Left colon (tissue), 2 donors: ENCODE data around the gene HMG20B. TPM values are rescaled to one million over a fixed set of nuclear protein-coding genes. Genes with fewer than 3 reads are reported as not detected.
"Not testable (repeated sequence)": the region's sequence is repeated elsewhere in the genome, so short reads cannot be mapped to it uniquely, and the experiment has no call there.

ENCODE experiments used
- ATAC-seq: fragments of 200-7000 bp; cut with Tn5 transposase; one replicate; pipeline ENCODE4 v1.9.1; 2020; ENCODE audit warnings: mild to moderate bottlenecking, moderate library complexity
- DNase-seq, 2 donors: peaks; one replicate each; pipeline ENCODE4 v3.0.0-alpha.2; 2020
- intact Hi-C, 2 donors: fragments of 100-400 bp; cut with DNase I in 1 of 2; cut with micrococcal nuclease in 1 of 2; formaldehyde crosslinking; loops; one replicate each; pipeline versions ENCODE4 v1.11.2 to v1.14.0; 2022; cut with DNase I, micrococcal nuclease
- long read RNA-seq: library from polyadenylated mRNA; unstranded; transcript quantifications from one replicate; pipeline ENCODE4 v2.0.0, GENCODE V29; 2021
- total RNA-seq, 2 donors: library from RNA; stranded (reverse); fragmentation: NEBNext Ultra II Directional; extraction: Animal tissue kit (Norgen Biotek cat#: 25700); gene quantifications; one replicate each; pipeline ENCODE4 v1.2.1, GENCODE V29; 2021
- donor health status: DM: no; HTN: no; CAD: no.
- donor health status: DM: yes; HTN: yes; CAD: no.

The HMG20B gene
- total RNA-seq, result 10 to 100 TPM; 85.6 to 88.2 TPM
- long read RNA-seq, transcript HMG20B-202 (10 exons, 1,596 nt), result major isoform, 171 of 217 reads
- long read RNA-seq, partial matches to known transcripts, result 27 of 217 reads
- long read RNA-seq, other reads (novel, unspliced or antisense), result 19 of 217 reads

DNA sequence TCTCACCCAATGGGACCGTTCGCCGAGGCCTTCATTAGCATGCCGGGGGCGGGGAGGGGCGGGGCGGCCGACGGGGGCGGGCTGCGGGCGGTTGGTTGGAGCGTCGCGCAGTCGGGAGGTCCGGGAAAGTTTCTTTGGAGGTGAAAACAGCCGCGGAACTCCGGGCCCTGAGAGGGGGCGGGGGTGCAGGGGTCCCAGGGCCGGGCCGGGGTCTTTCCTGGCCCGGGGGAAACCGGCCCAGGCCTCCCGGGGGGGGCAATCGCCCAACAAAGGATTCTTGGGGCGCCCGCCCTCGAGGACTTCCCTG is at the start of gene HMG20B:
Gene HMG20B (plus strand): TSS at position 90 of the 307 bp plus-strand sequence. CDS start 366 bp downstream, outside the sequence.
- intact Hi-C loops, result no loop called here
- DNase-seq (no peak), ATAC-seq (no peak)

DNA sequence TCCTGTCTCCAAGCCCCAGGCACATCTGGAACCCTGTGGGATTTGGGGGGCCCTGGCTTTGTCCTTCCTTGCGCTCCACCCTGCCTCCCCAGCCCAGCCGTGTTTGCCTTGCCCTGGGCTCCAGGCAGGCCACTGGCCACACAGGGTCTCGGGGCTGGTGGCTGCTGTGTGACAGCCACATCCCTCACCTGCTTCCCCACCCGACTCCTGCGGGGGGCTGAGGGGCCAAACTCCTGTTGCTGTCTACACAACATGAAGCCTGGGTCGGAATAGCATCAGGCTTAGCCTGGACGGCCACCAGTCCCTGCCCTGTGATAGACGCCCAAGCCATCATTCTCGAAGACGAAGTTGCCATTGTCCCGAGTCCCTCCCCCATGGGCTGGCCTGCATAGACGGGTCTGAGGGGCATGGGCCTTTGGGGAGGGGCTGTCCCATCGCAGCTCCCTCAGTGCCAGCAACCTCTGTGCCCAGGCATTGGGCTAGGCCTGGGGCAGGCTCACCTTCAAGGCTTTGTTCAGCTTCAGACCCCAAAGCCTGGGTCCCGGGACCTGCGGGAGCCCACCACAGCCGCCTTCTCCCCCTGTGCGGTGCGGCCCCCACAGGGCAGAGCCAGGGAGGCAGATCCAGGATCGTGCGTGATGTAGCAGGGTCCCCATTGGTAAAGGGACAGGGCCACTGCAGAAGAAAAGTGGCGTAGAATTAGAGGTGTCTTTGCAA is 49.2 kb upstream of the HMG20B start:
- DNase-seq, result no peak
- ATAC-seq, result no peak
- intact Hi-C loops, result no loop called here

DNA sequence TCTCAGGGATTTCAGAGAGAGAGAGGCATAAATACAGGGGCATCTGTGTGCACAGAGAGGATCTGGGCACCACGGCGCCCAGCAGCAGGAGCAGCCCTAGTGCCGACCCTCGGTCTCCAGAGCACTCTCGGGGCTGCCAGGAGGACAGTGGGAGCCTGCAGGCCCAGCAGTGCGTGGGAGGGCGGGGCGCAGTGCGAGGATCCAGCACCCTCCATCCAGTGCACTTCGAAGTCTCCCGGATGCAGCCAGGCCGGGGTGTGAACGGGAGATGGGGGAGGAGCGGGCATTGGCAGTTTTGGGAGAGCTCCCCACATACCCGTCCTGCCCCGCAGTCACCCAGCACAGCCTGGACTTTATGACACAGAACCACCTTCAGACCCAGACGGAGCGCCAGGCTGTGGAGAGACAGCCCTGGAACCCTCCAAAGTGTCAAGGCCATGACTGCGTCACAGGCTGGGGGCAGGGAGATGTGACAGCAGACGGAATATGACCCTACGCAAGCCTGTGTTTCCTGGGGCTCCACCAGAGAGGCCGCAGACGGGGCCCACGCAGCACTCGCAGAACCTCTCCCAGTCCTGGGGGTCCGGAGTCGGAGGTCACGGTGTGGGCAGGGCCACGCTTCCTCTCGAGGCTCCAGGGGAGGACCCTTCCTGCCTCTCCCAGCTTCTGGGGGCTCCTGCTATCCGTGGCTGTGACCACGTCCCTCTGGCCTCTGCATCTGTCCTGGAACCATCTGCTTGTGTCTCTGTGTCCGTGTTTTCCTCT is 48.5 kb upstream of the HMG20B start:
- DNase-seq, result no peak
- ATAC-seq, result no peak
- intact Hi-C loops, result no loop called here

DNA sequence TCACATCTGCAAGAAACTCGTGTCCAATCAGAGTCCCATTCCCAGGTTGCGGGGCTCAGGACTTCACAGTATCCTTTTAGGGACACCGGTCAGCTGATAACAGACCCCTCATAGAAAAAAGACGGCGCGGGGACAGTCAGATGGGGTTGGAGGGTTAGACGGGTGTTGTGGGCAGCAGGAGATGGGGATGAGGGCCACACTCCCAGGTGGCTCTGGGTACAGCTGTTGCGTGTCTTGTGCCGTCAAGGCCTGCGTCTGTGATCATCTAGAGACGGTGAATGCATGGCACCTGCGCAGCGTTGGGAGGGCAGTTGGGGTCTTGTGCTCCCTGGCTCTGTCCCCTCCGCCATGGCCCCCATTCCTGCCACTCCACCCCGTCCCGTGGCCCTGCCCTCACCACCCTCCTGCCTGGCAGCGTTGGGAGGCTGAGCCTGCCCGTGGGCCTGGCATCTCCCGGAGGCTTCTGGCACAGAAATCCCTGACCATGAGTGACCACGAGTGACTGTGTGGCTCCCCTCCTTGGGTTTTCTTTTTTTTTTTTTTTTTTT is 47.8 kb upstream of the HMG20B start:
- intact Hi-C loops, result no loop called here
- ATAC-seq (no peak), DNase-seq (no peak)

DNA sequence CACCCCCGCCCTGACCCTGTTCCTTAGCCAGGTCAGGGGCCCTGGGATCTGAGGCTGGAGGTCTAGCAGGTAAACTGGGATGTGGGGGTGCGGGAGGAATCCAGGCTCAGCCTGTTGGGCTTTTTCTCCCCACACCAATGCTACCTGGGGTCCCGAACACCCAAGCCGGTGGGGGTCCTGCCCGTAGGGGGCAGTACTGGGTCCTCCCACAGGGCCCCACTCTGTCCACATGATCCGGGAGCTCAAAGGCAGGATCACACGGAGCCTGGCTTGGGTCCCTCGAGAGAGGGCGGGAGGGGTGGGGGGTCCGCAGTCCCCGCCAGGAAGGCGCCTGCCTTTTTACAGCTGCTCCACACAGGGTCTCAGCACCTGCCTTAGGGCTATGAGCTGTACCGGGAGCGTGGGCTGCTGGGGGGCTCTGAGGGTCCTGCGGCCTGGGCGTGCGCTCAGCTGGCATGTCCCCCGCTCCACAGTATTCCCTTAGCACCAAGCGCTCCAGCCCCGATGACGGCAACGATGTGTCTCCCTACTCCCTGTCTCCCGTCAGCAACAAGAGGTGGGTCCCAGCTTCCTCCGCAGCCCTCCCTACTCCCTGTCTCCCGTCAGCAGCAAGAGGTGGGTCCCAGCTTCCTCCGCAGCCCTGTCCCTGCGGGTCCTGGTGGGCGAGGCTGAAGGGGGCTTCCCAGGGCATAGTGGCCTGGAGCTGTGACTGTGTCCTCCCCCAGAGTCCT is 46.1 kb upstream of the HMG20B start:
- intact Hi-C loops, result no loop called here
- ATAC-seq (no peak), DNase-seq (no peak)

DNA sequence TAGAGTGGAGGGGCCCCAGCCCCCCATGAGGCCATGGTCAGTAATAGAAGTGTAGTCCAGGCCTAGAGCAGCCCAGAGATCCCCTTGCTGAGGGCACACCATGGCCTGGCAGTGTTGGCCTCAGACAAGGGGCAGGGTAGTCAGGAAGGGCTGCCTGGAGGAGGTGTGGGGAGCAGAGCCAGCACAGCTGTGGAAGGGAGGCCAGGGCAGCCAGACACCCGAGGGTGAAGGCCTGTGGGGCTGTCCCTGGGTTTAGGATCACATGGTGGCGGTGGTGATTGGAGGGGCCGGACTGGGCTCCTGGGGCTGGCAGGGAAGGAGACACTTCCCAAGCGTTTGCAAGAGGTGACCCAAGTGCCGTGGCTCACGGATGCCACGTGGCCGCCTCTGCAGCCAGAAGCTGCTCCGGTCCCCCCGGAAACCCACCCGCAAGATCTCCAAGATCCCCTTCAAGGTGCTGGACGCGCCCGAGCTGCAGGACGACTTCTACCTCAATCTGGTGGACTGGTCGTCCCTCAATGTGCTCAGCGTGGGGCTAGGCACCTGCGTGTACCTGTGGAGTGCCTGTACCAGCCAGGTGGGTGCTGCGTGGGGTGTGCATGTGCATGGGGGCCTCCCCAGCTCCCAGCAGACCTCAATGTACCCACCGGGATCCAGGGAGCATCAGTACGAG is 45.4 kb upstream of the HMG20B start:
- ATAC-seq (no peak), DNase-seq (no peak)
- intact Hi-C loops, result no loop called here

DNA sequence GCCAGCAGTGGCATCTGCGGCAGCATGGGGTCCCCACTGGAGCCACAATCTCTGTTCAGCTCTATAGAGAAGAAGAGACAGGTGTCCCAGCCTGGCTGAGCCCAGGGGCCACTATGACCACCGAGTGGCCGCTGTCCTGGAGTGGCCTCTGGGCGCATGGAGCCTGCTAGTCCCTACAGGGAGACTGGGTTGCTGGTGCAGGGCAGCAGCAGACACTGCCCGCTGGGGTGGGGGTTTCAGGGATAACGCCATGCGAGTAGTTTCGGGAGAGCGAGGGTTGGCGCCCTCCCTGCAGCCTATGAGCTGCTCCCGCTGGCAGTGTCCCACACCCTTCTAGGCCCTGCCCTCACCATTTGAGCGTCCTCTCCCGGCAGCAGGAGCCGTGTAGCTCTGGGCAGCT is 44.7 kb upstream of the HMG20B start:
- DNase-seq (no peak), ATAC-seq (no peak)
- intact Hi-C loops, result no loop called here

DNA sequence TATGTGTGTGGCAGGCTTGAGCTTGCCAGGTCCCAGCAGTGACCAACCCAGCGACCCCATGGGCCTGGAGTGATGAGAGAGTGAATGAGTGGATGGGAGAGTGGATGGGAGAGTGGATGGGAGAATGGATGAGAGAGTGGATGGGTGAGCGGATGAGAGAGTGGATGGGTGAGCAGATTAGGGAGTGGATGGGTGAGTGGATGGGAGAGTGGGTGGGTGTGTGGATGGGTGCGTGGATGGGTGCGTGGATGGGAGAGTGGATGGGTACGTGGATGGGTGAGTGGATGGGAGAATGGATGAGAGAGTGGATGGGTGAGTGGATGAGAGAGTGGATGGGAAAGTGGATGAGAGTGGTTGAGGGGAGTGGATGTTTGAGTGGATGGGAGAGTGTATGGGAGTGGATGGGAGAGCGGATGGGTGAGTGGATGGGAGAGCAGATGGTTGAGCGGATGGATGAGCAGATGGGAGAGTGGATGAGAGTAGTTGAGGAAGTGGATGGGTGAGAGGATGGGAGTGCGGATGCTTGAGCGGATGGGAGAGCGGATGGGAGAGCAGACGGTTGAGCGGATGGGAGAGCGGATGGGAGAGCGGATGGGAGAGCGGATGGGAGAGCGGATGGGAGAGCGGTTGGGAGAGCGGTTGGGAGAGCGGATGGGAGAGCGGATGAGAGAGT is 44.1 kb upstream of the HMG20B start:
- ATAC-seq (no peak), DNase-seq (no peak)
- intact Hi-C loops, result no loop called here

DNA sequence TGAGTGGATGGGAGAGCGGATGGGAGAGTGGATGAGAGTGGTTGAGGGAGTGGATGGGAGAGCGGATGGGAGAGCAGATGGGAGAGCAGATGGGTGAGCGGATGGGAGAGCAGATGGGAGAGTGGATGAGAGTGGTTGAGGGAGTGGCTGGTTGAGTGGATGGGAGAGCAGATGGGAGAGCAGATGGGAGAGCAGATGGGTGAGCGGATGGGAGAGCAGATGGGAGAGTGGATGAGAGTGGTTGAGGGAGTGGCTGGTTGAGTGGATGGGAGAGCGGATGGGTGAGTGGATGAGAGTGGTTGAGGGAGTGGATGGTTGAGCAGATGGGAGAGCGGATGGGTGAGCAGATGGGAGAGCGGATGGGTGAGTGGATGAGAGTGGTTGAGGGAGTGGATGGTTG is 43.4 kb upstream of the HMG20B start:
- intact Hi-C loops, DNase-seq, ATAC-seq: not testable (repeated sequence)

DNA sequence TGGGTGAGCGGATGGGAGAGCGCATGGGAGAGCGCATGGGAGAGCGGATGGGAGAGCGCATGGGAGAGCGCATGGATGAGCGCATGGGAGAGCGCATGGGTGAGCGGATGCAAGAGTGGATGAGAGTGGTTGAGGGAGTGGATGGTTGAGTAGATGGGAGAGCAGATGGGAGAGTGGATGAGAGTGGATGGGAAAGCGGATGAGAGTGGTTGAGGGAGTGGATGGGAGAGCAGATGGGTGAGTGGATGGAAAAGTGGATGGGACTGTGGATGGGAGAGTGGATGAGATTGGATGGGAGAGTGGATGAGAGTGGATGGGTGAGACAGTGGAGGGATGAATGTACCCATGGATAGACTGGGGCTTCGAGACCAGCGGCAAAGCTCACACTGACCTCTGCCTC is 42.4 kb upstream of the HMG20B start:
- ATAC-seq (no peak), DNase-seq (no peak)
- intact Hi-C loops, result no loop called here

DNA sequence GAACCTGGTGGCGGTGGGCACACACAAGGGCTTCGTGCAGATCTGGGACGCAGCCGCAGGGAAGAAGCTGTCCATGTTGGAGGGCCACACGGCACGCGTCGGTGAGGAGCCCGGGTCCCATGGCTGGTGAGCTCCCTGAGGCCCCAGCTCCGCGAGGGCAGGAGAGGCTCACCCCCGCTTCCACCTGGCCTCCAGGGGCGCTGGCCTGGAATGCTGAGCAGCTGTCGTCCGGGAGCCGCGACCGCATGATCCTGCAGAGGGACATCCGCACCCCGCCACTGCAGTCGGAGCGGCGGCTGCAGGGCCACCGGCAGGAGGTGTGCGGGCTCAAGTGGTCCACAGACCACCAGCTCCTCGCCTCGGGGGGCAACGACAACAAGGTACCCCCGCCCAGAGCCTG is 41.0 kb upstream of the HMG20B start:
- ATAC-seq (no peak), DNase-seq (no peak)
- intact Hi-C loops, result no loop called here

DNA sequence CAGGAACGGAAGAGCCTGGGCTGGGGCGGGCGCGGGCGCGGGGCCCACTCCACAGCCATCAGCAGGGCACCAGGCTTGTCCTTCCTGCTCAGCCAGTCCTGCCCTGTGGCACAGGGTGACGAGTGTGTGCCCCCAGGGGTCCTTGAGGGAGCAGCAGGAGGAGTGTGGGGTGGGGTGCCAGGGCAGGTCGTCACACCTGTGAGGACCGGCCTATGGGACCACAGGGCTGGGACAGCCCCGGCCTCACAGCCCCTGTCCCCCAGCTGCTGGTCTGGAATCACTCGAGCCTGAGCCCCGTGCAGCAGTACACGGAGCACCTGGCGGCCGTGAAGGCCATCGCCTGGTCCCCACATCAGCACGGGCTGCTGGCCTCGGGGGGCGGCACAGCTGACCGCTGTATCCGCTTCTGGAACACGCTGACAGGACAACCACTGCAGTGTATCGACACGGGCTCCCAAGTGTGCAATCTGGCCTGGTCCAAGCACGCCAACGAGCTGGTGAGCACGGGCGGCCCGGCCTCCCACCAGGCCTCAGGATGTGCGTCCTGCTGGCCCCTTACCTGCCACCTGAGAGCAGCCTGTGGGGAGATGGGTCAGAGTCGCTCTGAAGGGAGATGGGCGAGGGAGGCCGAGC is 40.5 kb upstream of the HMG20B start:
- ATAC-seq (no peak), DNase-seq (no peak)
- intact Hi-C loops, result no loop called here

DNA sequence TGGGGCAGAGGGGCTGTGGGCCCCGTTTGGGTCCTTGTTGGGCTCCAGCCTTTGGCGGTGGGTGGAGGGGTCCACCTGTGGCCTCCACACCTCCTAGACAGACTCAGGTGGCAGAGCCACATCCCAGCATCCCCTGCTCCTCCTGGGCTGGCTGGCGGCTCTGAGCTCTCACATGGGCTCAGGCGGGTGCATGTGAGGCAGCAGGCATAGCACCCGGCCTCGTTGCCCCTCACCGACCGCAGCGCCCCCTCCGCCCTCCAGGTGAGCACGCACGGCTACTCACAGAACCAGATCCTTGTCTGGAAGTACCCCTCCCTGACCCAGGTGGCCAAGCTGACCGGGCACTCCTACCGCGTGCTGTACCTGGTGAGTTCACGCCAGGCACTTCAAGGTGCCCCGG is 39.7 kb upstream of the HMG20B start:
- no peak for DNase-seq
- intact Hi-C loops, result no loop called here
- no peak for ATAC-seq

DNA sequence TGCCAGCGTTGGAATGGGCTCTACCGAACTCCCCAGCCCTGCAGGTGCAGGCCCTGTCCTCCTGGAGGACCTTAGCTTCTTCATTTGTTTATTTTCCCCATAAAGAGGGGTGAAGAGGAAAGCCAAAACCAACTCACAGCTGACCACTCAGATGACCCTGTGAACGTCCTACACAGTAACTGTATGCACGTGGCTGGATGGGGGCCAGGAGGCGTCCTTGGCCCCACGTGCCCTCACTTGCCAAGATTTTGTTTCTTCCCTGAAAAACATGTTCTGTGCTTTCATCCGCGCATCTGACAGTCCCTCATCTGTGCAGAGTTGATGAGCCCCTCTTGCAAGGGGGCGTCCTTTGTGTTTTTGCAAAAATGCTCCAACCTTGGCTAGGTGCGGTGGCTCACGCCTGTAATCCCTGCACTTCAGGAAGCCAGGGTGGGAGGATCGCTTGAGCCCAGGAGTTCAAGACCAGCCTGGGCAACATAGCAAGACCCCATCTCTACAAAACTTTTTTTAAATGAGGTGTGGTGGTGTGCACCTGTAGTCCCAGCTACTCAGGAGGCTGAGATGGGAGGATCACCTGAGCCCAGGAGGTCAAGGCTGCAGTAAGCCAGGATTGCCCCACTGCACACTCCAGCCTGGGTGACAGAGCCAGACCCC is 39.1 kb upstream of the HMG20B start:
- DNase-seq (no peak), ATAC-seq (no peak)
- intact Hi-C loops, result no loop called here

DNA sequence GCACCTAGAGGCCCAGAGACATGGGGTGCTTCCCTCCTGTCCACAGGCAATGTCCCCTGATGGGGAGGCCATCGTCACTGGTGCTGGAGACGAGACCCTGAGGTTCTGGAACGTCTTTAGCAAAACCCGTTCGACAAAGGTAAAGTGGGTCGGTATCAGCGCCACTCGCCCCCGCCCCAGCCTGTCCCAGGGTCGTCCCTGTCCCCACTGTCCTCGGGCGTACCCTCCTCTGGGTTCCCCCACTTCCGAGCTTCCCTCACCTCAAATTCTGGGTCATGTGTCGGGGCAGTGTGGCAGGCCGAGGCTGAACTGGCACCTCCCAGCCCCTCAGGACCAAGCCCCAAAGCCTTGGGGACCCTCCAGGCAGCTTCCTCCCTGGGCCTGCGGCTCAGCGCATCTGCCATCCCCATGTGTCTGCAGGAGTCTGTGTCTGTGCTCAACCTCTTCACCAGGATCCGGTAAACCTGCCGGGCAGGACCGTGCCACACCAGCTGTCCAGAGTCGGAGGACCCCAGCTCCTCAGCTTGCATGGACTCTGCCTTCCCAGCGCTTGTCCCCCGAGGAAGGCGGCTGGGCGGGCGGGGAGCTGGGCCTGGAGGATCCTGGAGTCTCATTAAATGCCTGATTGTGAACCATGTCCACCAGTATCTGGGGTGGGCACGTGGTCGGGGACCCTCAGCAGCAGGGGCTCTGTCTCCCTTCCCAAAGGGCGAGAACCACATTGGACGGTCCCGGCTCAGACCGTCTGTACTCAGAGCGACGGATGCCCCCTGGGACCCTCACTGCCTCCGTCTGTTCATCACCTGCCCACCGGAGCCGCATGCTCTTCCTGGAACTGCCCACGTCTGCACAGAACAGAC is 38.1 kb upstream of the HMG20B start:
- DNase-seq (no peak), ATAC-seq (no peak)
- intact Hi-C loops, result no loop called here

DNA sequence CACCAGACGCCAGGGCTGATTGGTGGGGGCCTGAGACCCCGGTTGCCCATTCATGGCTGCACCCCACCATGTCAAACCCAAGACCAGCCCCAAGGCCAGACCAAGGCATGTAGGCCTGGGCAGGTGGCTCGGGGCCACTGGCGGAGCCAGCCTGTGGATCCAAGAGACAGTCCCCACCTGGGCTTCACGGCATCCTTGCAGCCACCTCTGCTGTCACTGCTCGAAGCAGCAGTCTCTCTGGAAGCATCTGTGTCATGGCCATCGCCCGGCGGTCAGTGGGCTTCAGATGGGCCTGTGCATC is 37.6 kb upstream of the HMG20B start:
- DNase-seq (no peak), ATAC-seq (no peak)
- intact Hi-C loops, result no loop called here

DNA sequence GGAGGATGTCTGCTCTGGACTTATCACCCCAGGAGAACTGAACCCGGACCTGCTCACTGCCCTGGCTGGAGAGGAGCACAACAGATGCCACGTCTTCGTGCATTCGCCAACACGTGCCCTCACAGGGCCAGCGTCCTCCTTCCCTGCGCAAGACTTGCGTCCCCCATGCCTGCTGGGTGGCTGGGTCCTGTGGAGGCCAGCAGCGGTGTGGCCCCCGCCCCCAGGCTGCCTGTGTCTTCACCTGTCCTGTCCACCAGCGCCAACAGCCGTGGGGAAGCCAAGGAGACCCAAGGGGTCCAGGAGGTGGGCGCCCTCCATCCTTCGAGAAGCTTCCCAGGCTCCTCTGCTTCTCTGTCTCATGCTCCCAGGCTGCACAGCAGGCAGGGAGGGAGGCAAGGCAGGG is 37.2 kb upstream of the HMG20B start:
- intact Hi-C loops, result no loop called here
- no peak for DNase-seq
- no peak for ATAC-seq
